Measurements from ENCODE around the gene ALDH4A1. TPM values are rescaled to one million over a fixed set of nuclear protein-coding genes. Genes with fewer than 3 reads are reported as not detected.

The ALDH4A1 gene
- total RNA-seq, 2 experiments from 2014 or later = 2.5 to 3.3 TPM

DNA sequence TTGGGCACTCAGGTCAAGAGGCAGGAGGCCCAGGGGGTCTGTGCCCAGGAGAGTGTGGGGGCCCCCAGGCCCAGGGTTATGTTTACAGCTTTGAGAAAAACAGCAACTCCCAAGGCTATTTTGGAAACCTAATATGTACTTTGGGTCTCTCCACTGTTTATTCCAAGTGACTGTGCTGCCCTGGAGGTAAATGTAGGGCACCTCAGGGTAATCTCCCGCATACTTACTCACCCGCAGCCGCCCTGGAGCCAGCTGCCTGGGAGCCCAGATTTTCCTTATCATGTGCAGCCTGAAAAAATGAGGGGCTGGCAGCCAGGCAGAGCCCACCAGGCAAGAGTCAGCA lies 34.1 kb upstream of the ALDH4A1 start:
- H3K4me3 Mint-ChIP-seq = no peak overlapping the region
- peaks cover 15% of the 10 kb centered on the region for H3K4me1 Mint-ChIP-seq

DNA sequence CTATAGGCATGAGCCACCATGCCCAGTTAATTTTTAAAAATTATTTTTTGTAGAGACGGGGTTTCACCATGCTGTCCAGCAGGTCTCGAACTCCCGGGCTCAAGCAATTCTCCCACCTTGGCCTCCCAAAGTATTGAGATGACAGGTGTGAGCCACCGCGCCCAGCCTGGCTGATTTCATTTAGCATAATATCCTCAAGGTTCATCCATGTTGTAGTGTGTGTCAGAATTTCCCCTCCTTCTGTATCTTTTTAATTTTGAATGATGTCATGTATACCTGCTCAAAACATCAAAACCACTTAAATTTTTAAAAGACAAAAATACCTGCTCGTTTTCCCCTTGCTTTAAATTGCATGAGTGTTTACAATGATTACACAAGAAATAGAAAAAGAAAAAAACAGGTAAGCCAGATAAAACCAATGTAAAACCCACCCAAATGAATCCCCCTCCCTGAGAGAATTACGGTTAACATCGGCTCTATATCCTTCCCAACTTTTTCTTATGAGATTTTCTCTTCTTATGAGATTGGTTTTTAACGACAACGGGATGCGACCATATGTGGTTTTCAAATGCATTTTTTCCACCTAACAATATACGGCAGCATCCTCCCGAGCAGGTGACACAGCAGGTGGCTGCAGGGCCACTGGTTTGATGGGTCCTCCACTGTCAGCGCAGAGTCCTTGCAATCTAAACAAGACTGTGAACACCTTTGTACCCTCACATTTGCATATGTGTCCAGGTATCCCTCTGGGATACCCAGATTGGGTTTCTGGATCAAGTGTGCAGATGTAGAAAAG lies 32.0 kb upstream of the ALDH4A1 start:
- Mint-ChIP-seq H3K4me1 (peaks cover 20% of the 10 kb centered on the region), H3K4me3 (no peak overlapping the region), H3K9me3 (no peaks in the 10 kb centered on the region), H3K27ac (no peak overlapping the region), H3K36me3 (no peaks in the 10 kb centered on the region), H3K27me3 (no peaks in the 10 kb centered on the region)
- ATAC-seq (ENCODE audit: low read depth) = peak; percentile 25
- POLR2A ChIA-PET = interaction anchor here (1.3 kb wide), 1 partner anchor 8 kb away, joined by 8 read pairs; no protein-coding TSS in a partner anchor
- no peak for DNase-seq

More for the DNA sequence above, 34.1 kb upstream of the ALDH4A1 start:
- Mint-ChIP-seq H3K27ac (no peak overlapping the region), H3K9me3 (no peaks in the 10 kb centered on the region), H3K27me3 (no peaks in the 10 kb centered on the region), H3K36me3 (no peaks in the 10 kb centered on the region)
- POLR2A ChIA-PET = interaction anchor here (1.2 kb wide), 1 partner anchor 10 kb away, joined by 4 read pairs; no protein-coding TSS in a partner anchor
- ATAC-seq (ENCODE audit: low read depth) (no peak), DNase-seq (no peak)

DNA sequence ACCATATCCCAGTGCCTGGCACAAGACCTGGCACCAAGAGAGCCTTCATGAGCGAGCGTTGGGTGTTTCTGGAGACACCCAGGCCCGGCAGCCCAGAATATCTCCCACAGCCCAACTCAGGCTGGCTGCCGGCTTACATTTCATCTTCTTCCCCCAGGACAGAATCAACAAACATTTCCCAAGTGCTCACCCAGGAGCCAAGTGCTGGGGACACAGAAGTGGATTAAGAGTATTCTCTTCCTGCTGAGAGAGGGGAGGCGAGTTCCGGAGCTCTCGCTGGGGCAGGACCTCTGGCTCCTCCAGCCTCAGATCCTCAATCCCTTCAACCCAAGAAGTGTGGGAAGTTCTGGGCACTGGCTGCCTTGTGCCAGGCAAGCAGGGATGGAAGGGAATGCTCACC lies 30.5 kb upstream of the ALDH4A1 start:
- Mint-ChIP-seq H3K4me1 (peaks cover 25% of the 10 kb centered on the region), H3K4me3 (no peak overlapping the region), H3K27ac (no peak overlapping the region)

DNA sequence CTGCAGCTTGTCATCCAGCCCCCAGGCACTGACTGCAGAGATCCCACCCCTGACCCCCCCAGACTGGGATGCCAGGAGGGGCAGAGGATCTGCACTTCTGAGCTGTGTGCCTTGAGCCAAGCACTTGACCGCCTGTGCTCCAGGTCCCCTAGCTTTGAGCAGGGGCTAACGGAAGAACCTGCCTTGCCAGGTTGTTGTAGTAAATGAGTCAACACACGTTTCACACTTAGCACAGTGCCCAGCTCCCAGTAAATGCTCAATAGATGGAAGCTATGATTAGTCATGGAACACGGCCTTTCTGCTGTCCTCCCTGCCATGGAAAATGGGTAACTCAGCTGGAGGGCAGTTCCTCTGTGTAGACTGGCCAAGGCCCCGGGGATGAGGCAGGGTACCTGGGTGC lies 30.0 kb upstream of the ALDH4A1 start:
- H3K4me3 Mint-ChIP-seq = no peak overlapping the region

More for the DNA sequence above, 30.5 kb upstream of the ALDH4A1 start:
- H3K36me3 Mint-ChIP-seq = no peaks in the 10 kb centered on the region
- POLR2A ChIA-PET = no interaction called here
- no peak for ATAC-seq (ENCODE audit: low read depth)
- DNase-seq = no peak
- no peaks in the 10 kb centered on the region for H3K9me3 Mint-ChIP-seq
- H3K27me3 Mint-ChIP-seq = no peaks in the 10 kb centered on the region

DNA sequence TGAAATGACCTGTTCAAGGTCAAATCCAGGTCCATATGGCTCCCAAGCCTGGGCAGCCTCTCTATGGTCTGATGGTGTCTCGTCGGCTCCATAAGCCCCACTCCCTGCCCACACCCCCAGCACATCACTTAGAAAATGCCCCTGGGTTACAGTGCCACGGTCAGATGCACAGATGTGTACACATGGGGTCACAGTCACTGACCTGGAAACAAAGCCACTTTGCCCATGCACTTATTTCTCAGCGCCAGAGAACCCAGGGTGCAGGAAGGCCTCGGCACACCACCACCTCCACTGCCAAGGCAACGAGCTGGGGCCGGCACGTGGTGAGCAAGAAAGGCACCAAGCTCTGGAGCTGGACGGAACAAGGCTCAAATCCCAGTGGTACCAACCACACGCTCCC lies 29.4 kb upstream of the ALDH4A1 start:
- no peaks in the 10 kb centered on the region for H3K36me3 Mint-ChIP-seq
- H3K27me3 Mint-ChIP-seq = no peaks in the 10 kb centered on the region
- ATAC-seq (ENCODE audit: low read depth) (no peak), DNase-seq (no peak)
- H3K9me3 Mint-ChIP-seq = no peaks in the 10 kb centered on the region
- H3K4me3 Mint-ChIP-seq = no peak overlapping the region
- no peak overlapping the region for H3K27ac Mint-ChIP-seq
- peaks cover 34% of the 10 kb centered on the region for H3K4me1 Mint-ChIP-seq
- POLR2A ChIA-PET = interaction anchor here (0.6 to 8.7 kb wide), 2 partner anchors 21 to 667 kb away, joined by 3 to 229 read pairs; partner anchors contain the start of gene IFFO2

More for the DNA sequence above, 30.0 kb upstream of the ALDH4A1 start:
- no peaks in the 10 kb centered on the region for H3K9me3 Mint-ChIP-seq
- no peaks in the 10 kb centered on the region for H3K27me3 Mint-ChIP-seq
- H3K36me3 Mint-ChIP-seq = no peaks in the 10 kb centered on the region
- H3K27ac Mint-ChIP-seq = no peak overlapping the region
- POLR2A ChIA-PET = interaction anchor here (0.6 kb wide), 1 partner anchor 666 kb away, joined by 3 read pairs; no protein-coding TSS in a partner anchor
- H3K4me1 Mint-ChIP-seq = peaks cover 30% of the 10 kb centered on the region
- ATAC-seq (ENCODE audit: low read depth) = no peak
- DNase-seq = no peak

DNA sequence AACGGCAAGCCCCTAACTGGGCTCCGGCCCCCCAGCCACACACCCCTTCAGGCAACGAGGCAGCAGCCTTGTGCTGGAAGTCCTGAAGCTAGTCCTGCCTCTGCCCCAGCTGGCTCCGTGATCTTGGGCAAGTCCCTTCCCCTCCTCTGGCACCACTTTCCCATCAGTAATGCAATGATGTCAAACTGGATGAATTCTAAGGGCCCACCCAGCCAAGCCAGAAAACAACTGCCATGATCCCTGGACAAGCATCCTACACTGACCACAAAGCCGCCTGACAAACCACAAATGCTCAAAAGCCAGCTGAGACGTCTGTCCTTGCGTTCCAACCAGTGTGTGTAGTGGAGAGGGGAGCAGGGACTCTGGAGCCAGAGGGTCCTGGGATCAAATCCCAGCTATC lies 27.3 kb upstream of the ALDH4A1 start:
- DNase-seq (no peak), ATAC-seq (ENCODE audit: low read depth) (no peak)
- Mint-ChIP-seq H3K9me3 (peaks cover 2% of the 10 kb centered on the region), H3K36me3 (peaks cover 2% of the 10 kb centered on the region), H3K4me3 (no peak overlapping the region), H3K4me1 (peaks cover 38% of the 10 kb centered on the region), H3K27ac (no peak overlapping the region), H3K27me3 (no peaks in the 10 kb centered on the region)
- POLR2A ChIA-PET = interaction anchor here (8.7 kb wide), 1 partner anchor 23 kb away, joined by 229 read pairs; the partner anchor contains the start of gene IFFO2

DNA sequence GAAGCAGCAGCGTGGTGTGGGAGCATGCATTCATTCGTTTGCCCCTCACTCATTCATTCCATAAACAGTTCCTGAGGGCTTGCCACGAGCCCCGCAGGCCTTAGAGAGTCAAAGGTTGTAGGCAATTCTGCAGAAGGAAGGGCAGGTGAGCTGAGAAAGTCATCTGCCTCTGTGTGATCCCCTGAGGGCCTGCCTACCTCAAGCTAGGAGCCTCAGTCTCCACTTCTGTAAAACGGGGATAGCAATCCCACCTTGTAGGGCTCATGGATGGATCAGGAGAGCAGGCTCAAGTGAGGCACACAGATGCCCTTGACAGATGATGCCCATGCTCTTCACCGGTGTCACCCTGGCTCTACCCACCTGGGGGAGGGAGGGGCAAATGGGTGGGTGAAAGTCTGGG lies 26.6 kb upstream of the ALDH4A1 start:
- H3K27ac Mint-ChIP-seq = no peak overlapping the region
- H3K36me3 Mint-ChIP-seq = peaks cover 2% of the 10 kb centered on the region
- H3K4me1 Mint-ChIP-seq = peaks cover 38% of the 10 kb centered on the region
- ATAC-seq (ENCODE audit: low read depth) (no peak), DNase-seq (no peak)
- POLR2A ChIA-PET = interaction anchor here (2.8 to 8.7 kb wide), 2 partner anchors 16 to 24 kb away, joined by 22 to 229 read pairs; partner anchors contain the start of gene IFFO2
- peaks cover 2% of the 10 kb centered on the region for H3K9me3 Mint-ChIP-seq
- H3K4me3 Mint-ChIP-seq = peak overlapping the region; percentile 35
- H3K27me3 Mint-ChIP-seq = no peaks in the 10 kb centered on the region

DNA sequence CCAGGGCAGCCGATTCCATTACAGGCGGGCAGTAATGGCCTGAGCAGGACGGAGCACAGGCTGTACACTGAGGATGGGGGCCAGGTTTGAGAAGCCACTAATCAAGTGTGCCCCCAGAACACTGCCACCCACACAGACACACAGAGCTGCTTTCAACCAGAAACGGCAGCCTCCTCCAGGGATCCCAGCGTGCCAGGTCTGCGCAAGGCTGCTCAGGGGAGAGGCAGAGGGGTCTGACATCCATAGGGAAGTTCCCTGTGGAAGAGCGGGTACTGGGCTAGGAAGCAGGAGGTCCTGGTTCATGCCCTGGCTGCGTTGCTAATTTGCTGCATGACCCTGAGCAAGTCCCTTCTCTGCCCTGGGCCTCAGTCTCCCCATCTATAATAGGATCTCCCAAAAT lies 26.1 kb upstream of the ALDH4A1 start:
- POLR2A ChIA-PET = interaction anchor here (0.6 to 8.7 kb wide), 4 partner anchors 16 to 34 kb away, joined by 4 to 229 read pairs (median 20); partner anchors contain the start of gene IFFO2
- Mint-ChIP-seq H3K27ac (peak overlapping the region; percentile 99), H3K4me3 (peak overlapping the region; percentile 68), H3K4me1 (peaks cover 42% of the 10 kb centered on the region), H3K27me3 (no peaks in the 10 kb centered on the region), H3K9me3 (peaks cover 2% of the 10 kb centered on the region), H3K36me3 (peaks cover 2% of the 10 kb centered on the region)
- no peak for ATAC-seq (ENCODE audit: low read depth)
- DNase-seq = no peak

DNA sequence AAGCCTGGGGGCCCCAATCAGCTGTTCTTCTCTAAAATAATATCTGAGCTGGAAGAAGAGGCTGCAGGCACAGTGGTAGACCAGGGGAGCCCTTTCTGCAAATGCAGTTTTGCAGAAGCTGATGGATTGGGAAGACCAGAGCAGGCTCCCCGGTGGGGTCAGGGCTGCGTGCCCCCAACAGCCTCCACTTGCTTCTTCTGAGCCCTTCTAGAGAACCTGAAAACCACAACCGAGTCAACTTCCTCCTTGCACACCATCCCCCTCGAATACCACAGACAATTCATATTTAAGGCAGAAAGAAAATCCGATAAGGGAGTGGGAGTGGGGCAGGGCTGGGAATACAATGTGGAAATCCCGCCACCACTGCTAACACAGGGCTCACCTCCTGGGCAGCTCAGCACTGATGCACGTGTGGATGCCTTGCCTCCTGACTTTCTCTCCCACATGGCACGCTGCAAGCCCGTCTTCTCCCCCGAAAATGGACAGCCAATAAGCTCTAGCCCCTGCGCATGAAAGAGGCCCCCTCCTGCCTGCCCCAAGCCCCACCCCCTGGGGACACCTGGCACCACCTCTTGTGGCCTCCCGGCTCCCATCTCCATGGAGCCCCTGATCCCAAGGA lies 25.4 kb upstream of the ALDH4A1 start:
- Mint-ChIP-seq H3K4me3 (peak overlapping the region; percentile 68), H3K36me3 (peaks cover 2% of the 10 kb centered on the region), H3K27ac (peak overlapping the region; percentile 99), H3K4me1 (peaks cover 46% of the 10 kb centered on the region), H3K27me3 (no peaks in the 10 kb centered on the region), H3K9me3 (peaks cover 2% of the 10 kb centered on the region)
- POLR2A ChIA-PET = interaction anchor here (0.6 to 8.7 kb wide), 9 partner anchors 8 to 147 kb away, joined by 3 to 229 read pairs (median 10); partner anchors contain the start of genes ALDH4A1 and IFFO2
- ATAC-seq (ENCODE audit: low read depth) (peak; percentile 37), DNase-seq (peak; percentile 55)

DNA sequence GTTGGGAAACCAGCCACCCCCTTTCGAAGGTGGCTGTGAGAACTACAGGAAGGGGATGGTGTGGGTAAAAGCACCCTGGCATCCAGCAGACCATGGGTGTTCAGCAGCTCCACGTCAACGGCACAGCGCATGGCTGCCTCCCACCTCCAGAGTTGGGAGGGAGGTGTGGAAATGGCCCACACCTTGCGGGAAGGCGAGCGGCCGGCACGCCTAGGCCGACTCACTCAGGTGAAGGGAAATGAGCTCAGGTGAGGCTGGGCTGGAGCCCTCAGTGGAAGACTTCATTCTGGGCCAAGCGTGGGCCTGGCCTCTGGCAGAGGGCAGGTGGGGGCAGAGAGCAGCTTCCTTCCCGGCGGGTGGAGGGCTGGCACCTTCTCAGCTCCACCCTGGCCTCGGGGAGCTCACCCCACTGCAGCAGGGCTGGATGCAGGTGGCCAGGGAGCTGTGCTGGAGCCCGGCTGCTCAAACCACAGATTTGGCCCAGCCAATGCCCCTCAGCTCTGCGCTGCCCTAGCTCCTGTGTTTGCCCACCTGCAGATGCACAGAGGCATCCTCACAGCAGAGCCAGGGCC lies 24.8 kb upstream of the ALDH4A1 start:
- peak; percentile 67 for DNase-seq
- no peaks in the 10 kb centered on the region for H3K27me3 Mint-ChIP-seq

DNA sequence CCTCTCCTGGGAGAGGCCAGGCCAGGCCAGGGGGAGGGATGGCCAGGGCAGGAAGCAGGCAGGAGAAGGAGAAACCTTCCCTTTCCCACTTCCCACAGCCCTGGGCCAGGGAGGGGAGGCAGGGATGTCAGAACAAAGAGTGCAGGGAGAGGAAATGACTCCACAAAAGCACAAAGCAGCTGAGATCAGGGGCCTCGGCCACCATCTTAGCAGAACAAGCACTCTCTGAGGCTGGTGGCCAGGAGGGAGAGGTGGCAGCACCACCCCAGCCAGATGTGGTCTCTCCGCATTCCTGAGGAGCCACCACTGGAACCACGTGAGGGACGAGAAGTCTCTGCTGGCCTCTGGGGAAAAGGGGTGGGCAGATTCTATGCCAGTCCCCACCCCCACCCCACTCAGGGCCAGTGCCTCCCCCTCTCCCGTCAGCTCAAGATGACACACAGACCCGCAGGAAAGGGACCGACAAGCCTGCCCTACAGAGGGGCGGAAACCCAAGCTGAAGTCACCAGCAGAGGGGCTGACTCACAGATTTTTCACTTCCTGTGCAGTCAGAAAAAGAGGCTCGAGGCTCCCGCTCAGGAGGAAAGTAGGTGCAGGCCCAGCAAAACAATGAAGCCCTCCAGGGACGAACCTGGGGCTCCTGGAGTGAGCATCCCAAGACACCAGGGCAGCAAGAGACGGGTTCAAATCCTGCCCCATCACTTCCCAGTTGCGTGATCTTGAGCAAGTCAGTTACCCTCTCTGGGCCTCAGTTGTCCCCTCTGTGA lies 24.1 kb upstream of the ALDH4A1 start:
- Mint-ChIP-seq H3K4me3 (peak overlapping the region; percentile 68), H3K4me1 (peaks cover 44% of the 10 kb centered on the region), H3K9me3 (peaks cover 2% of the 10 kb centered on the region), H3K27ac (peak overlapping the region; percentile 99), H3K27me3 (no peaks in the 10 kb centered on the region), H3K36me3 (peaks cover 2% of the 10 kb centered on the region)
- POLR2A ChIA-PET = interaction anchor here (0.6 to 8.7 kb wide), 13 partner anchors 9 to 323 kb away, joined by 3 to 229 read pairs (median 7); partner anchors contain the start of genes ALDH4A1 and IFFO2
- DNase-seq (peak; percentile 75), ATAC-seq (ENCODE audit: low read depth) (peak; percentile 86)

More for the DNA sequence above, 24.8 kb upstream of the ALDH4A1 start:
- H3K4me3 Mint-ChIP-seq = peak overlapping the region; percentile 68
- ATAC-seq (ENCODE audit: low read depth) = peak; percentile 17
- H3K4me1 Mint-ChIP-seq = peaks cover 46% of the 10 kb centered on the region
- POLR2A ChIA-PET = interaction anchor here (1.0 to 8.7 kb wide), 9 partner anchors 8 to 147 kb away, joined by 3 to 229 read pairs (median 10); partner anchors contain the start of genes ALDH4A1 and IFFO2
- H3K9me3 Mint-ChIP-seq = peaks cover 2% of the 10 kb centered on the region
- H3K36me3 Mint-ChIP-seq = peaks cover 2% of the 10 kb centered on the region
- peak overlapping the region; percentile 99 for H3K27ac Mint-ChIP-seq

DNA sequence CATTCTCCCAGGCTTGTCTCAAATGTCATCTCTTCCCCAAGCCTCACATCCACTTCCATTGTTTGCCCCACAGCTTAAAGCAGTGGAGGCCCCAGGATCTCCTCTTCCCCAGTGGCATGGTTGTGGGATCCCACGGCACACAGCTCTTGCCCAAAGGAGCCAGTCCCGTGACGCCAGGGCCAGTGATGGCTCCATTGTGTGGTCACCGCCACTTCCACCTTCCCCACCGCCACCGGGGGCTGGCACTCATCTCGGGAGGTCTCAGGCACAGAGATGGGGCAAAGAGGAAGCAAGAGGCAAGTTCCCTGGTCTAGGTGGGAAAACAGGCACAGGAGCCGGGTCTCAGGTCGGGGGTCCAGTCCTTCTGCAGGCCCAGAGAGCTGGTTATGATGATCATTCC lies 22.9 kb upstream of the ALDH4A1 start:
- Mint-ChIP-seq H3K36me3 (peaks cover 2% of the 10 kb centered on the region), H3K4me3 (peak overlapping the region; percentile 18), H3K27me3 (no peaks in the 10 kb centered on the region), H3K4me1 (peaks cover 41% of the 10 kb centered on the region), H3K9me3 (peaks cover 2% of the 10 kb centered on the region), H3K27ac (peak overlapping the region; percentile 82)
- DNase-seq (no peak), ATAC-seq (ENCODE audit: low read depth) (no peak)
- POLR2A ChIA-PET = interaction anchor here (1.1 to 8.7 kb wide), 3 partner anchors 22 to 147 kb away, joined by 4 to 229 read pairs (median 14); partner anchors contain the start of genes ALDH4A1 and IFFO2
